TTC549 (cell line): ENCODE measurements around the gene RPS23.
A peak's percentile ranks its signal among the peaks of the same experiment; 100 is the strongest.

Source experiments
- FAIRE-seq: peaks from 2 replicates; lab custom pipeline; 2012; peaks lifted over from hg19 to GRCh38; lab: Jason Lieb, UNC

The RPS23 gene

DNA sequence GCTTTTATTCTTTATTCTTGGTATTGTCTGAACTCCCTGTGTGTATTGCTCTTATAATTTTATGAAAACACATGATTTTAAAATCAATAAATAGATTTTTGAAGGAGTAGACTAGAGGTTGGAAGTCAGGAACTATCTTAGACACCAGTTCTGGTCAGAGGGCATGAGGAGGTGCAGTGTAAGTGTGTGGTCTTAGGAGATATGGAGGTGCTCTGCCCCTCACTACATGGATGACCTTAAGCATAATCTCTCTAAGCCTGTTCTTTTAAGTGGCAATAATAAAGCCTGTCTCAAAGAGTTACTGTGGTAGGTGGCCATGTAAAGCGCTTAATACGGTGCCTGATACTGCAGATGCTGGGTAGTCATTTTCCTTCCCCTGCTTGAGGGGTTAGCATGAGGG, 34.0 kb downstream of the RPS23 start:
- FAIRE-seq = no peak

DNA sequence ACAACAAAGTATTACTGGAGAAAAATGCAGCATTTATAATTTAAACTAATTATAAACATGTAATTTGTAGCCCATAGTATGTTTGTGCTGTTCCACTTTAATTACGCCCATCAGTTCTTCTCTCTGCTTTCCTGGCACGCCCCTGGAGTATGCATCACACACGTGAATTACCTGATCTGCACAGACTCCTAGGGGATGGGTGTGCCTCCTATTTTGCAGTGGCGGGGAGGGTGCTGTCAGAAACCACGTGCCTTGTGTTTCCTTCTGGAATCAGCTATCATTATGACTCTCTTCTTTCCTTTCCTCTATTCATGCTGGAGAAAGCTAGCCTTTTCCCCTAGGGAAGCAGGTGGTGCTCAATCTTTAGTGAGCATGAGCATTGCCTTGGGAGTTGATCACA, 43.3 kb downstream of the RPS23 start:
- FAIRE-seq = no peak

DNA sequence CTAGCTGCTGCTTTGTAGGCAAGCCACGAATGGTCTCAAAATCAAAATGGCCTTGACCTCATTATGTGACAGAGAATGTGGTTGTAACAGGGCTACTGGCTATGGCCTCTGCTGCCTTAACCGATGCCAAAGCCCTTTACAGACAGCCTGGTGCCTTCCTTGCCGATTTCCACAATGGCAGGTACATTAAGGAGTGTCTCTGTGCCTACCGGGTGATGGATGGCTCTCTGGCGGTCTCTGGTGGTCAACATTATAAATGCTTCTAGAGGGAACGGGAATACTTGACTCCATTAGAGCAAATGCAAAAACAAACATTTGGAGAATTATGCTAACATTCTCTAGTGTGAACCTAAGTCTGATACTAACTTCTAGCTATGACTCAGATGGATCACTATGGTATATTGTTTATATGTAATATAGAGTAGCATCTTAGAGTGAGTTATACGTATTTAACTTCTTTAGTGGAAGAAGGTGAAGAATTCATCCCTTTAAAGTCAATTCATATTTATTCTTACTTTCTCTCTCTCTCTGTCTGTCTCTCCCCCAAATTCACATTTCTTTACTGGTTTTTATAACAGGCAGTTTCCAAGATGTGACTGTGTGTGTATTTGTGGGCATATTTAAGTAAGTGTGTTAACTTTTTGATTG, 52.5 kb downstream of the RPS23 start:
- peak; percentile 42 for FAIRE-seq
